HG02798 (cell line): ENCODE results near the gene SPRED2.

ENCODE experiments used
- ATAC-seq: cut with Tn5 transposase; IDR thresholded peaks from one replicate; pipeline ENCODE4 v1.9.1; 2021; ENCODE audit warnings: mild to moderate bottlenecking; ENCODE audit not compliant: unreplicated experiment, poor library complexity

The SPRED2 gene

GRCh38 chr2:65261676-65262075, 170.7 kb downstream of the SPRED2 start:
- no peak for ATAC-seq
